GM12864 (cell line): Measurements from ENCODE around the gene KEL.
A peak's percentile ranks its signal among the peaks of the same experiment; 100 is the strongest.

Experiments used
- DNase-seq: peaks from one replicate; pipeline ENCODE4 v3.0.0-alpha.2; 2011; ENCODE audit warnings: low read depth
- H3K4me3 ChIP-seq: 2 replicates; pipeline ENCODE4 v1.5.1; 2011; ENCODE audit warnings: mild to moderate bottlenecking, low read depth, low read length, control low read depth
- TF ChIP-seq, protein P1 (sequence below): IDR thresholded peaks from 2 replicates; pipeline ENCODE4 v1.5.1; 2011; ENCODE audit warnings: low read depth, mild to moderate bottlenecking, moderate library complexity, low read length, control low read depth, inconsistent platforms; ENCODE audit errors: missing control alignments

Gene KEL

GRCh38 chr7:143002106-143002505, 39.9 kb upstream of the KEL start:
- DNase-seq: no peak
- no peak overlapping the region for H3K4me3 ChIP-seq
- TF ChIP-seq, protein P1, sequence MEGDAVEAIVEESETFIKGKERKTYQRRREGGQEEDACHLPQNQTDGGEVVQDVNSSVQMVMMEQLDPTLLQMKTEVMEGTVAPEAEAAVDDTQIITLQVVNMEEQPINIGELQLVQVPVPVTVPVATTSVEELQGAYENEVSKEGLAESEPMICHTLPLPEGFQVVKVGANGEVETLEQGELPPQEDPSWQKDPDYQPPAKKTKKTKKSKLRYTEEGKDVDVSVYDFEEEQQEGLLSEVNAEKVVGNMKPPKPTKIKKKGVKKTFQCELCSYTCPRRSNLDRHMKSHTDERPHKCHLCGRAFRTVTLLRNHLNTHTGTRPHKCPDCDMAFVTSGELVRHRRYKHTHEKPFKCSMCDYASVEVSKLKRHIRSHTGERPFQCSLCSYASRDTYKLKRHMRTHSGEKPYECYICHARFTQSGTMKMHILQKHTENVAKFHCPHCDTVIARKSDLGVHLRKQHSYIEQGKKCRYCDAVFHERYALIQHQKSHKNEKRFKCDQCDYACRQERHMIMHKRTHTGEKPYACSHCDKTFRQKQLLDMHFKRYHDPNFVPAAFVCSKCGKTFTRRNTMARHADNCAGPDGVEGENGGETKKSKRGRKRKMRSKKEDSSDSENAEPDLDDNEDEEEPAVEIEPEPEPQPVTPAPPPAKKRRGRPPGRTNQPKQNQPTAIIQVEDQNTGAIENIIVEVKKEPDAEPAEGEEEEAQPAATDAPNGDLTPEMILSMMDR: peak; percentile 37

DNA sequence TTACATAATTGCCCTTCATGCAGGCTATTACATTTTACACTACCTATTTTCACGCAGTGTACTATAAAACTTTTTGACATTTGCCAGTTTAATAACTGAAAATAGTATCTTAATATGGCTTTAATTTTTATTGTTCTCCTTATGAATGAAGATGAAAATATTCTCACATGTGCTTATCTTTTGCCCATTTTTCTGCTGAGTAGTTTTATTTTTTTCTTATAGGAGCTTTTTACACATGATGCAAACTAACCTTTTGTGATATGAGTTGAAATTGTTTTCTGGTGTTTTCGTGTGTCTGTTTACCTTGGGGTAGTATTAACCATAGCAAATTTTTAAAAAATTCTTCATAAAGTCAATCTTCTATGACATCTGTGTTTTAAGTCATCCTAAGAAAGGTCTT, 38.5 kb upstream of the KEL start:
- DNase-seq: no peak
- TF ChIP-seq, protein P1: no peak
- H3K4me3 ChIP-seq: no peak overlapping the region

- H3K4me3 ChIP-seq: no peak overlapping the region
- TF ChIP-seq, protein P1: no peak
- no peak for DNase-seq
Observed at GRCh38 chr7:142999793-143000192, 37.6 kb upstream of the KEL start.

DNA sequence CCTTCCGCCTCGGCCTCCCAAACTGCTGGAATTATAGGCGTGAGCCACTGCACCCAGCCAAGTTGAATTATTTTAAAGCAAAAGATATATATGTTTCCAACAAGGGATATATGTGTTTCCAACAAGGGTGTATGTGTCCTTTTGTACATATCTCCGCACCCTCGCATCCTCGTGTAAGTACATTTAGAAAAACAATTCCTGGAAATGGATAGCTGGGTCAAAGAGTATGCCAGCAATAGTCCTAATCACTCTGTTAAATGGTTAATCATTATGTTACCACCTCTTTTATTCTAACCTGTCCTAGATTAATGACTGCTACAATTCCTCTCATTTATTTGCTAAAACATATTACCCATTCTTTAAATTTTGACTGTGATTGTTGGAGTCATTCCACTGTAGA, 36.8 kb upstream of the KEL start:
- no peak overlapping the region for H3K4me3 ChIP-seq
- DNase-seq: no peak
- TF ChIP-seq, protein P1: no peak

DNA sequence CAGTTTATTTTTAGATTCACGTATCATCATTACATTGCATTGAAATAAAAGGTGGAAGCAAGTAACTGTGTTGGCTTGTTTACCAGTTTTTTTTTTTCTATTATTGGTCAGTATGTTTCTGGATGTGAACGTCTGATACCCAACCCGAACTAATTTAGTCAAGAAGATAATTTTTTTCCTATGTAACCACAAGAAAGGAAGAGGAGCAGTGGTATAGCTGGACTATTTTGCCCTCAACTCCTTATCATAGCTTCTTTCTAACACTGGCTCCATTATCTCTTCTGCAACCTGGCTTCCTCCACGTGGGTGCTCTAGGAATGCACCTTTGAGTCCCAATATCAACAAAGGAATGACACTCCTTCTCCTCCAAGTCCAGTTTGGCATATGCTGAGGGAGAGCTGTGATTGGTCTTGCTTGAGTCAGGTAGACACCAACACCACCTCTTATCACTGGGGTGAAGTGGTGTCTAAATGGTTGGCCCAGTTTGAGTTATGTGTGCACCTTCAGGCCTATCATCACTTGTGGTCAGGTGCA, 35.4 kb upstream of the KEL start:
- no peak for DNase-seq
- TF ChIP-seq, protein P1: no peak
- no peak overlapping the region for H3K4me3 ChIP-seq

DNA sequence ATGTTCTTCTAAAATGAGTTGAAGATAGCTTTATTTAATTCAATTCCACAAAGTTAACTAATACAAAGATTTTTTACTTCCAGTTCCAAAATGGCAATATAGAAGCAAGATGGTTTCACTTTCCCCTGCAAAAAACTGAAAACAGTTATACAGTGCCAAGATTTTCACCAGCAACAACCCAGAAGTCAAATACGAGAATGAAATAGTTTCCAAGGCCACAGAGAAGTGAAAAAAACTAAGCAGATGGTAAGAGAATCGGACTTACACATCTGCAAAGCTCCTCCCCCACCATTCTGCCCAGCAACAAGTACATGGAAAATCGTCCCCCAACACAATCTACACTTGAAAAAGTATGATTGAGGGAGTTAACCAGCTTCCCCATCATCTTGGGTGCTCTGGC, 30.3 kb upstream of the KEL start:
- TF ChIP-seq, protein P1: no peak
- H3K4me3 ChIP-seq: no peak overlapping the region
- DNase-seq: no peak

DNA sequence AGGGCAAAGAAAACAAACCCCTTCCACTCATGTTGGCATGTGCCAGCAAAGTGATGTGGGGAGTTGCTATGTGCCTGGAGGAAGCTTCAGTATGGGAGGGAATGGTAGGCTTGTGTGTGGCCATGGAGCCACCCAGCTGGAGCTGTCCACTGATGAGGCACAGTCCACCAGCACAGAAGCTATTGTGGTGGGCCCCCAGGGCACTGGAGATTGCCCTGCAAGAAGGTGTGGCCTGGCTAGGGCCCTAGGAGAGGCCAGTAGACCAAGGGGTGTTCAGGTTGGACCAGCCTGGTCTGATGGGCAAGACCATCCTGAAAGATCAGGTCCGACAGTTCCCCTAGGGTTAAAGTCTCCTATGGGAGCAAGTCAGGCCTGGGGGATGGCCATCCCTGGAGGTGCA, 22.1 kb upstream of the KEL start:
- DNase-seq: no peak
- no peak overlapping the region for H3K4me3 ChIP-seq
- TF ChIP-seq, protein P1: no peak
